ENCODE results near the gene CASP7. TPM values are rescaled to one million over a fixed set of nuclear protein-coding genes. Genes with fewer than 3 reads are reported as not detected.

CASP7 gene
- total RNA-seq, 4 donors from 2014 or later = 20.0 to 37.8 (median 29.6) TPM

- no peak for DNase-seq (ENCODE audit: low spot score in 2 of 2)
- Histone ChIP-seq H3K4me3 (no peak overlapping the region), H3K9me3 (no peaks in the 10 kb centered on the region), H3K27ac (no peak overlapping the region), H3K36me3 (peaks cover 11% of the 10 kb centered on the region), H3K4me1 (no peaks in the 10 kb centered on the region), H3K27me3 (no peaks in the 10 kb centered on the region)
- WGBS = 46% methylated on average over 2 of the region's 2 CpGs
- TF ChIP-seq POLR2A (IDR thresholded peaks at IDR 0.05) (no peak), EP300 (IDR thresholded peaks at IDR 0.05) (no peak), CTCF (IDR thresholded peaks at IDR 0.05) (no peak), POLR2AphosphoS5 (IDR thresholded peaks at IDR 0.05) (no peak)
These were observed 33.9 kb downstream of the CASP7 start for GRCh38 chr10:113713640-113713982.

- peaks cover 21% of the 10 kb centered on the region for H3K36me3 ChIP-seq
- H3K27me3 ChIP-seq = no peaks in the 10 kb centered on the region
- WGBS = 64% methylated on average over 2 of the region's 2 CpGs
- no peak overlapping the region for H3K4me3 ChIP-seq
- DNase-seq (ENCODE audit: low spot score in 2 of 2) = no peak
- no peaks in the 10 kb centered on the region for H3K4me1 ChIP-seq
- no peak for TF ChIP-seq CTCF (IDR thresholded peaks at IDR 0.05)
- TF ChIP-seq POLR2AphosphoS5 (IDR thresholded peaks at IDR 0.05) = no peak
- H3K27ac ChIP-seq = no peak overlapping the region
- H3K9me3 ChIP-seq = no peaks in the 10 kb centered on the region
These were observed 36.6 kb downstream of the CASP7 start for GRCh38 chr10:113716109-113716910.

GRCh38 chr10:113718969-113719822 lies 39.5 kb downstream of the CASP7 start:
- no peak overlapping the region for H3K4me3 ChIP-seq
- no peaks in the 10 kb centered on the region for H3K4me1 ChIP-seq
- no peaks in the 10 kb centered on the region for H3K9me3 ChIP-seq
- no peaks in the 10 kb centered on the region for H3K27me3 ChIP-seq
- WGBS = 93% methylated on average over 21 of the region's 21 CpGs
- peaks cover 44% of the 10 kb centered on the region for H3K36me3 ChIP-seq
- no peak for DNase-seq (ENCODE audit: low spot score in 2 of 2)
- no peak for TF ChIP-seq CTCF (IDR thresholded peaks at IDR 0.05)
- no peak for TF ChIP-seq POLR2AphosphoS5 (IDR thresholded peaks at IDR 0.05)
- TF ChIP-seq EP300 (IDR thresholded peaks at IDR 0.05) = no peak
- TF ChIP-seq POLR2A (IDR thresholded peaks at IDR 0.05) = no peak
- H3K27ac ChIP-seq = no peak overlapping the region

- 91% methylated on average over 8 of the region's 8 CpGs for WGBS
- H3K27me3 ChIP-seq = no peaks in the 10 kb centered on the region
- TF ChIP-seq POLR2A (IDR thresholded peaks at IDR 0.05) (no peak), CTCF (IDR thresholded peaks at IDR 0.05) (no peak), POLR2AphosphoS5 (IDR thresholded peaks at IDR 0.05) (no peak), EP300 (IDR thresholded peaks at IDR 0.05) (no peak)
- no peaks in the 10 kb centered on the region for H3K4me1 ChIP-seq
- no peak for DNase-seq (ENCODE audit: low spot score in 2 of 2)
- peaks cover 56% of the 10 kb centered on the region for H3K36me3 ChIP-seq
- no peak overlapping the region for H3K27ac ChIP-seq
- no peak overlapping the region for H3K4me3 ChIP-seq
- H3K9me3 ChIP-seq = no peaks in the 10 kb centered on the region
These were observed 40.7 kb downstream of the CASP7 start for GRCh38 chr10:113720386-113720785.
